ENCODE results near the gene PTPN4. TPM values are rescaled to one million over a fixed set of nuclear protein-coding genes. Genes with fewer than 3 reads are reported as not detected.
A peak's percentile ranks its signal among the peaks of the same experiment; 100 is the strongest.

Gene PTPN4, protein sequence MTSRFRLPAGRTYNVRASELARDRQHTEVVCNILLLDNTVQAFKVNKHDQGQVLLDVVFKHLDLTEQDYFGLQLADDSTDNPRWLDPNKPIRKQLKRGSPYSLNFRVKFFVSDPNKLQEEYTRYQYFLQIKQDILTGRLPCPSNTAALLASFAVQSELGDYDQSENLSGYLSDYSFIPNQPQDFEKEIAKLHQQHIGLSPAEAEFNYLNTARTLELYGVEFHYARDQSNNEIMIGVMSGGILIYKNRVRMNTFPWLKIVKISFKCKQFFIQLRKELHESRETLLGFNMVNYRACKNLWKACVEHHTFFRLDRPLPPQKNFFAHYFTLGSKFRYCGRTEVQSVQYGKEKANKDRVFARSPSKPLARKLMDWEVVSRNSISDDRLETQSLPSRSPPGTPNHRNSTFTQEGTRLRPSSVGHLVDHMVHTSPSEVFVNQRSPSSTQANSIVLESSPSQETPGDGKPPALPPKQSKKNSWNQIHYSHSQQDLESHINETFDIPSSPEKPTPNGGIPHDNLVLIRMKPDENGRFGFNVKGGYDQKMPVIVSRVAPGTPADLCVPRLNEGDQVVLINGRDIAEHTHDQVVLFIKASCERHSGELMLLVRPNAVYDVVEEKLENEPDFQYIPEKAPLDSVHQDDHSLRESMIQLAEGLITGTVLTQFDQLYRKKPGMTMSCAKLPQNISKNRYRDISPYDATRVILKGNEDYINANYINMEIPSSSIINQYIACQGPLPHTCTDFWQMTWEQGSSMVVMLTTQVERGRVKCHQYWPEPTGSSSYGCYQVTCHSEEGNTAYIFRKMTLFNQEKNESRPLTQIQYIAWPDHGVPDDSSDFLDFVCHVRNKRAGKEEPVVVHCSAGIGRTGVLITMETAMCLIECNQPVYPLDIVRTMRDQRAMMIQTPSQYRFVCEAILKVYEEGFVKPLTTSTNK
- total RNA-seq, result 10 to 100 TPM; 32.4 to 38.0 TPM

DNA sequence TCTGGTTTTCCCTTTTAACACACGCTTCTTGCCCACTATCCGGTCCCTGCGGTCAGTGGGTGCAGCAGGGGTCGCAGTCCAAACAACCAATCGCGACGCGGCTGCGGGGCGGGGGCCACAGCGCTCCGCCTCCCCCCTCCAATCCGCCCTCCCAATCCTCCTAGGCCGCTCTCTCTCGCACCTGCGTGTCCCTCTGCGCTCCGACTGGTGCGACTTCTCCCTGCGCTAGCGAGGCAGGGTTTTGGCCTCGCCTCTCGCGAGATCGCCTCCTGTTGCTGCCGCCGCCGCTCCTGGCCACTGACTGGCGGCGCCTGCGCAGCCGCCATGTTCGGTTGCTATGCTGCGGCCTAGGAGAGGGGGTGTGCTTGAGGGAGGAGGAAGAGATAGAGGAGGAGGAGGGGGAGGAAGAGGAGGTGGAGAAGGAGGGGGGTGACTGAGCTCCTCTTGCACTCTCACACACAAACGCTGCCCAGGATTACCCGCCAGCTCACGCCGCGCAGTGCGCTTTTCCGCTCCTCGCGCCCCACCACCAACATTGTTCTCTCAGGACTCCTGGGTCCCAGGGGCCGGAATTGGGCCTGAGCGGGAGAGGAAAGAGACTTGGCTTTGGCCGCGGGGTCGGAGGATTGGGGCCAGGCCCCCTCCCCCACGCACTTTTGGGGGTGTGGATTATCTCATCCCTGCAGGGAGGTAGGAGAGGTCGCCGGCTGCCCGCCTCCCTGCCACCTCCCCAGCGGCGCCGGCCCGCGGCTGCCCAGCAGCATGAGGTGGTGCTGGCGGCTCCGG, at the start of gene PTPN4:
Gene PTPN4 (plus strand): TSS at position 472 of the 786 bp plus-strand sequence. CDS start 49,932 bp downstream, outside the sequence.
- Mint-ChIP-seq H3K9me3 (ENCODE audit: low read depth) (no peaks in the 10 kb centered on the region), H3K27ac (peak within 1 kb of the TSS; percentile 93), H3K4me3 (peak within 1 kb of the TSS; percentile 72), H3K36me3 (ENCODE audit: low read depth) (peaks cover 2% of the 10 kb centered on the region), H3K27me3 (no peaks in the 10 kb centered on the region), H3K4me1 (peaks cover 43% of the 10 kb centered on the region)
- intact Hi-C loops (cut with DNase I, micrococcal nuclease), result loop anchor here (1.0 to 10.0 kb wide), 18 partner anchors 19 to 1978 kb away; partner anchors contain the start of genes C2orf76 (in 2 of the 2), DBI (in 2 of the 2), EPB41L5 (in 2 of the 2) and TMEM177 (in 2 of the 2)
- ChIA-PET CTCF (interaction anchor here (0.6 to 1.5 kb wide), 5 partner anchors 12 to 64 kb away, joined by 3 to 4 read pairs (median 3); no protein-coding TSS in a partner anchor), POLR2A (interaction anchor here (0.6 to 1.0 kb wide), 2 partner anchors 253 to 473 kb away, joined by 3 read pairs; partner anchors contain the start of gene EPB41L5)
- DNase-seq (peak; percentile 98), ATAC-seq (peak; percentile 93)

DNA sequence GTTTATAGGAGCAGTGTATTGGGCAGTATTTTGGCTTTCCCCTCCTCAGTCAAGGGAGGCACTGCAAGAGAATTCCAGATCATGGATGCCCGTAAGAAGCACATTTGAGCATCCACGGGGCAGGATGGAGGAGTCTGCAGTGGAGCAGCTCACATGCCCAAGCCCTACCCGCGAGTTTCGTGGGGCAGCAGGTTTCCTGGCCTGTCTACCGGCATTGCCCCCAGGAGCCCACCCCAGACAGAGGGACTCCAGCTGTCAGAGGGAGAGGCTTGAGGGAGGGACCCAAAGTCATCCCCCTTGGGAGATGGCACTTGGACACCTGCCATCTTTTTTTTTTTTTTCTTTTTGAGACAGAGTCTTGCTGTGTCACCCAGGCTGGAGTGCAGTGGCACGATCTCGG, 49.4 kb upstream of the PTPN4 start:
- H3K27me3 Mint-ChIP-seq, result no peaks in the 10 kb centered on the region
- CTCF ChIA-PET, result no interaction called here
- no peak overlapping the region for H3K27ac Mint-ChIP-seq
- DNase-seq (no peak), ATAC-seq (no peak)
- H3K4me3 Mint-ChIP-seq, result no peak overlapping the region
- peaks cover under 1% of the 10 kb centered on the region for H3K4me1 Mint-ChIP-seq
- H3K36me3 Mint-ChIP-seq (ENCODE audit: low read depth), result no peaks in the 10 kb centered on the region
- H3K9me3 Mint-ChIP-seq (ENCODE audit: low read depth), result no peaks in the 10 kb centered on the region
- intact Hi-C loops (cut with DNase I, micrococcal nuclease), result no loop called here
- POLR2A ChIA-PET, result no interaction called here

DNA sequence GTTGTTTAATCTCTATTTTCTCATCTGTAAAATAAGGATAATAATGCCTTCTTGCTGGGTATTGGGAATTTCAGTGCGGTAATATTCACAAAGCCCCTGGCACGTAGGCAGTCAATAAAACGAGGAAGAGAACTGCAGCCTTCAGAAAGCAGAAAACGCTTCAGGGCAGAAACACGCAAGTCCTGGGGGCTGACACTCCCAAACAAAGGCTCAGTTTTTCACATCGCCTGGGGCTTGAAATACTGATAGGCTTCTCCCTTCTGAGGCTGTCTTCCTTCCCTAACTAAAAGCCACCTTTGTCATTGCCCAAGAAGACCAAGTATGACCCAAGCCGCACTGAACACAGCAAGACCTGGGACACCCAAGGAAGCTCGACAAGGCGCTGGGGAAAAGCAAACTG, 48.4 kb upstream of the PTPN4 start:
- H3K27ac Mint-ChIP-seq, result no peak overlapping the region
- POLR2A ChIA-PET, result no interaction called here
- H3K27me3 Mint-ChIP-seq, result no peaks in the 10 kb centered on the region
- CTCF ChIA-PET, result no interaction called here
- no peaks in the 10 kb centered on the region for H3K36me3 Mint-ChIP-seq (ENCODE audit: low read depth)
- H3K9me3 Mint-ChIP-seq (ENCODE audit: low read depth), result no peaks in the 10 kb centered on the region
- ATAC-seq, result no peak
- no peak for DNase-seq
- H3K4me1 Mint-ChIP-seq, result no peaks in the 10 kb centered on the region
- H3K4me3 Mint-ChIP-seq, result no peak overlapping the region
- intact Hi-C loops (cut with DNase I, micrococcal nuclease), result no loop called here

DNA sequence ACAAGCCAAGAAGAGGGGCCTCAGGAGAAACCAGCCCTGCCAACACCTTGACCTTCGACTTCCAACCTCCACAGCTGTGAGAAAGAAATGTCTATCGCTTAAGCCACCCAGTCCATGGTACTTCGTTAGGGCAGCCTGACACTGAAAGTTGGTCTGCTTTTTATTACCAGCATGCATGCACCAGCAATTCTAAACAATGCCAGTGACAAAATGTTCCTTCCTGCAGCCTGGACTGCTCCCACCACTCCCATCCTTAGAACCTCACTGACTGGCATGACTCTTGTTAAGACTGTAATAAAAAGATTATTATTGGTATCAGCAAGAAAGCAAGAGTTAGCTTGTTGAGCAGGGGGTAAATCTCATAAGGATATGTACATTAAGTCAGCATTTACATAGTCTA, 47.2 kb upstream of the PTPN4 start:
- no peaks in the 10 kb centered on the region for H3K4me1 Mint-ChIP-seq
- DNase-seq, result no peak
- ChIA-PET CTCF (no interaction called here), POLR2A (no interaction called here)
- intact Hi-C loops (cut with DNase I, micrococcal nuclease), result no loop called here
- no peaks in the 10 kb centered on the region for H3K36me3 Mint-ChIP-seq (ENCODE audit: low read depth)
- H3K27ac Mint-ChIP-seq, result no peak overlapping the region
- H3K9me3 Mint-ChIP-seq (ENCODE audit: low read depth), result no peaks in the 10 kb centered on the region
- H3K27me3 Mint-ChIP-seq, result no peaks in the 10 kb centered on the region
- no peak for ATAC-seq
- H3K4me3 Mint-ChIP-seq, result no peak overlapping the region

DNA sequence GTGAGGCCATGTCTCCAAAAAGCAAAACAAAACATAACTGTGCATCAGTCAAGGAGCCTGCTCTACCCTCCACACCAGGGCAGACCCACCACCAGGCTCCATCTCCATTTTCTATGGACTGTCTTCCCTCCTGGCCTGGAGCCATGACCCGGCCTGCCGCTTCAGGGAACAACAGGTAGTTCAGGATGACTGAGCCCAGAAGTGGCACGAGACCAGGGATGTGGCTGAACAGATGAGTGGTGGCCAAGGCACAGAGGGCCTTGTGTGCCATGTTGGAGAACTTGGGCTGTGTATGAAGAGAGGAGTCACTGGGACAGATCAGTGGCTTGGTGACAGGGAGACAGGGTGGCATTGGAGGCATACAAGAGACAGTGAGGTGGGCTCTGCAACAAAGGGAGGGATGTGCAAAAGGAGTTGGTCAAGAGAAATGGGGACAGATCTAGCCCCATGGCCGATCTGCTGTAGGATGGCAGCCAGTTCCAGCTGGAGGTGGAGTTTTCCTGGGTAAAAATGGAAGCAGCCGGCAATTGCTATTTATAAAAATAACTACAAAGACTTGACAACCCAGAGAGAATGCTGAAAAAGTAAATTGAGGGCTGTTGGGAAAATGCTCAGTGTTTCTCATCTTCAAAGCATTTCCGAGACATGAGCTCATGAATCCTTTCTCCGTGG, 45.8 kb upstream of the PTPN4 start:
- ATAC-seq (no peak), DNase-seq (no peak)
- H3K4me1 Mint-ChIP-seq, result peaks cover 9% of the 10 kb centered on the region
- H3K27me3 Mint-ChIP-seq, result no peaks in the 10 kb centered on the region
- intact Hi-C loops (cut with DNase I, micrococcal nuclease), result no loop called here
- H3K9me3 Mint-ChIP-seq (ENCODE audit: low read depth), result no peaks in the 10 kb centered on the region
- no peak overlapping the region for H3K27ac Mint-ChIP-seq
- H3K36me3 Mint-ChIP-seq (ENCODE audit: low read depth), result no peaks in the 10 kb centered on the region
- ChIA-PET POLR2A (no interaction called here), CTCF (interaction anchor here (0.6 to 2.5 kb wide), 3 partner anchors 9 to 595 kb away, joined by 3 to 6 read pairs (median 3); no protein-coding TSS in a partner anchor)
- no peak overlapping the region for H3K4me3 Mint-ChIP-seq

DNA sequence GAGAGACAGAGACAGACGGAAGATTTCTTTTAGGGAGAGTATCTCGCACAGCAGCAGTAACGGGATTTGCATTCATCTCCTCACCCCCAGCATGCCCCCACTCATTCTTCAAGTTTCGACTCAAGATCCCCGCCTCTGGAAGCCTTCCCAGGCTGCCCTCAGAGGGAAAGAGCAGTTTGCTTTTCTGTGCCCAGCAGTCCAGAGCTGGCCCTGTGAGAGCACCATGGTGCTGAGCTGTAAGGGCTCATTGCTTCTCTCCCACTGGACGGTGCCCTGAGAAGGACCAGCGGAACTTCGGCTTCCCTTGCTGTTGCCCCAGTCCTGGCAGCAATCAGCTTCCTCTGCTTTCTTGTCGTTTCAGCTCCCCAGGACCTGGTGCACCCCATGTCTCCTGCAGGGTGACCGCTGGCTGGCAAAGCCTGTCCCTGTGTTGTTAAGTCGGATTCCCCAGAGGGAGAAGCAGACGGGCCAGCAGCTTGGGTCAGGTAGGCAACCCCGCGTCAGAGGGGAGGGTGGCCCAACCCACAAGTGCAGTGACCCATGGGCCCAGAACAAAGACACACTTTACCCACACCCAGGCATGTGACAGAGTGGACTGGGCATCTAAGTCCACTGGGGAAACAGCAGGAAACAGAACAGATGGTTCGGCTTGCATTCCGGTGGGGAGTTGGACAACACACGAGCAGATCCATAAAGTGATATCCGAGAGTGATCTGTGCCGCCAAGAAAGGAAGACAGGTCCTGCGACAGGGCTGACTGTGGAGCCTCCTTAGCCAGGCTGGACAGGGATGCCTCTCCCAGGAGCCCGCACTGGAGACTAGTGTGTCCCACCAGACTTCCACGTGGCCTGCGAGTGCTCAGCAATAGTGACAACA, 44.1 kb upstream of the PTPN4 start:
- no peaks in the 10 kb centered on the region for H3K27me3 Mint-ChIP-seq
- CTCF ChIA-PET, result interaction anchor here (2.5 kb wide), 1 partner anchor 11 kb away, joined by 6 read pairs; no protein-coding TSS in a partner anchor
- no peaks in the 10 kb centered on the region for H3K9me3 Mint-ChIP-seq (ENCODE audit: low read depth)
- DNase-seq, result no peak
- POLR2A ChIA-PET, result no interaction called here
- intact Hi-C loops (cut with DNase I, micrococcal nuclease), result no loop called here
- no peak overlapping the region for H3K27ac Mint-ChIP-seq
- H3K4me1 Mint-ChIP-seq, result peaks cover 15% of the 10 kb centered on the region
- no peak overlapping the region for H3K4me3 Mint-ChIP-seq
- no peak for ATAC-seq
- no peaks in the 10 kb centered on the region for H3K36me3 Mint-ChIP-seq (ENCODE audit: low read depth)

DNA sequence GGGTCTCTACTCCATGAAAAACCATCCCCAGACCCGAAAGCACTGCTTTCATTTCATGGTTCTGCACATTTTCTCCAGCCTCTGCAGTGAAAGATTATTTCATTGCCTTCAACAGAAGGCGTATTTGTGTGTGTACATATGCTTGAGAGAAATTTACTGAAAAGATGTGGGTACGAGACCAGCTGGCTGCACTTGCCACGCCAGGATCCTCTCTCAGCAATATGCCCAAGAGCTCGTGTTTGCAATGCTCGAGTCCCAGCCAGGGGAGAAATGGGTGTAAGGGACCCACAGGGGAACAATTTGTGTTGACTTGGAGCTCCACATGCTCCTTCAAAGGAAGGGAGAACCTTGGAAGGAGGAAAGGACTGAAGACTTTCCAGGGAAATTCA, 43.4 kb upstream of the PTPN4 start:
- Mint-ChIP-seq H3K4me1 (peaks cover 15% of the 10 kb centered on the region), H3K27me3 (no peaks in the 10 kb centered on the region), H3K27ac (no peak overlapping the region), H3K36me3 (ENCODE audit: low read depth) (no peaks in the 10 kb centered on the region), H3K9me3 (ENCODE audit: low read depth) (no peaks in the 10 kb centered on the region), H3K4me3 (no peak overlapping the region)
- ATAC-seq (no peak), DNase-seq (no peak)
- ChIA-PET POLR2A (no interaction called here), CTCF (no interaction called here)
- intact Hi-C loops (cut with DNase I, micrococcal nuclease), result no loop called here

DNA sequence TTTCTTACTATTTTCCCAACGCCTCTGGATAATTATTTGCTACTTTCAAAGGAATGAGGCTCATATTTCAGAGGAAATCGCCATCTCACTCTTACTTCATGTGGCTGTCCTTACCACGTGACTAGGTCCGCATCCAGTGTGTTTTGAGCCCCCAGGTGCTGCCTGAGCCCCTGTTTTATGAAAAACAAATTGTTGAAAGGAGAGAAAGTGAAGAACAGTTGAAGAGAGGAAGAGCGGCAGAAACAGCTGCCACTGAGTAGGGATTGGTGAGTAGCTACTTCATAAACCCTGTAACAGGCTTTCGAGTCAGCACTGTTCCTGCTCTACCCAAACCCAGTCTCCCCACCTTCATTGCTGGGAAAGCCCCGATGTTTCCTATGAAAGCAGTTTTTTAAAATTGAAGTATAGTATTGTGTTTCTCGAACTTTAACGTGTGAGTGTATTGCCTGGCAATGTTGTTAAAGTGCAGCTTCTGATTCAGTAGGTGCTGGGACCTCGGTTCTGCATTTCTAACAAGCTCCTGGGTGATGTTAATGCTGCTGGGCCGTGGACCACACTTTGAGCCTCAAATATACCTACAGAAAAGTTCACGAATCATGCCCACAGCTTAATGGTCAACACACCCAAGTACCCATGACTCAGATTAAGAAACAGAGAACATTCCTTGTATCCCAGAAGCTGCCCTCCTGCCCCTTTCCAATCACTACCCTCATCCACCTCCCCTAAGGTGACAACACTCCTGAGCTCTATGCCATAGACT, 41.0 kb upstream of the PTPN4 start:
- ChIA-PET CTCF (interaction anchor here (0.7 to 1.7 kb wide), 7 partner anchors 14 to 457 kb away, joined by 3 to 6 read pairs (median 3); no protein-coding TSS in a partner anchor), POLR2A (no interaction called here)
- ATAC-seq (peak; percentile 73), DNase-seq (no peak)
- peak overlapping the region; percentile 5 for H3K27ac Mint-ChIP-seq
- no peaks in the 10 kb centered on the region for H3K27me3 Mint-ChIP-seq
- H3K4me1 Mint-ChIP-seq, result peaks cover 18% of the 10 kb centered on the region
- H3K9me3 Mint-ChIP-seq (ENCODE audit: low read depth), result no peaks in the 10 kb centered on the region
- intact Hi-C loops (cut with DNase I, micrococcal nuclease), result no loop called here
- H3K4me3 Mint-ChIP-seq, result no peak overlapping the region
- no peaks in the 10 kb centered on the region for H3K36me3 Mint-ChIP-seq (ENCODE audit: low read depth)

DNA sequence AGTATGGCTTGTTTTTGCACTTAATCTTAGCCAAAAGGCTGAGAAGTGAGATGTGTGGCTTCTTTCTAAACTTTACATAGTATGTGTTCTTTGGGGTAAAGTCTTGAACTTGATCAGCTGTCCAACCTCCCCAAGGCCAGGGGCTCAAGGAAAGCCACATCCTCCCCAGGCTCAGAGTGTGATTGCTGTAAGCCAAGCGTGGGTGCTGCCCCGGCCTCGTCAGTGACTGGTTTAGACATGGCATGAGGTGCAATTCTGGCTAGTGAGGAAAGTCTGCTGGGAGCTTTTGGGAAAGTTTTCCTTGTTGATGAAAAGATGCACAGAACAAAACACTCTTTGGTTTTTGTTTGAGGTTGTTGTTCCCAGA, 40.5 kb upstream of the PTPN4 start:
- no peaks in the 10 kb centered on the region for H3K36me3 Mint-ChIP-seq (ENCODE audit: low read depth)
- intact Hi-C loops (cut with DNase I, micrococcal nuclease), result no loop called here
- no peak overlapping the region for H3K4me3 Mint-ChIP-seq
- DNase-seq, result no peak
- H3K27ac Mint-ChIP-seq, result peak overlapping the region; percentile 5
- no peaks in the 10 kb centered on the region for H3K9me3 Mint-ChIP-seq (ENCODE audit: low read depth)
- H3K27me3 Mint-ChIP-seq, result no peaks in the 10 kb centered on the region
- CTCF ChIA-PET, result interaction anchor here (0.7 to 1.7 kb wide), 7 partner anchors 13 to 456 kb away, joined by 3 to 6 read pairs (median 3); no protein-coding TSS in a partner anchor
- peak; percentile 32 for ATAC-seq
- peaks cover 22% of the 10 kb centered on the region for H3K4me1 Mint-ChIP-seq
- POLR2A ChIA-PET, result no interaction called here

Data from activated CD4-positive, alpha-beta T cell treated with anti-CD3 and anti-CD28 coated beads for 36 hours (primary cell).